Natural killer cell (primary cell): ENCODE measurements around the gene METTL25B. TPM values are rescaled to one million over a fixed set of nuclear protein-coding genes. Genes with fewer than 3 reads are reported as not detected.

Source experiments
- ATAC-seq, 3 donors: fragments of 150-1000 bp in 2 of 3; fragments of 200-7000 bp in 1 of 3; cut with Tn5 transposase; 1 replicate in 1 of 3; 2 replicates in 2 of 3; pipeline ENCODE4 v1.10.0; 2021; ENCODE audit warnings: mild to moderate bottlenecking in 2 of 3, moderate library complexity in 2 of 3
- DNase-seq, 2 donors: peaks; one replicate each; pipeline versions ENCODE4 v3.0.0 to v3.0.0-alpha.2; 2013 to 2021; ENCODE audit warnings: mixed read lengths in 1 of 2
- H3K27ac ChIP-seq: one replicate; pipeline ENCODE4 v1.5.1; 2013; ENCODE audit warnings: mild to moderate bottlenecking, low read length
- H3K27me3 ChIP-seq: one replicate; pipeline ENCODE4 v1.6.1; 2013; ENCODE audit warnings: low read length; ENCODE audit not compliant: control insufficient read depth, insufficient read depth
- H3K36me3 ChIP-seq: one replicate; pipeline ENCODE4 v1.6.1; 2013; ENCODE audit warnings: low read length; ENCODE audit not compliant: control insufficient read depth, insufficient read depth
- H3K4me1 ChIP-seq: one replicate; pipeline ENCODE4 v1.6.1; 2013; ENCODE audit warnings: low read length; ENCODE audit not compliant: control insufficient read depth, insufficient read depth
- H3K4me3 ChIP-seq: one replicate; pipeline ENCODE4 v1.5.1; 2013; ENCODE audit warnings: low read length
- H3K9me3 ChIP-seq: one replicate; pipeline ENCODE4 v1.6.1; 2013; ENCODE audit warnings: low read length; ENCODE audit not compliant: control insufficient read depth, insufficient read depth
- H3K27ac Mint-ChIP-seq, 2 donors: one replicate each; pipeline ENCODE4 v1.8.0; 2022; ENCODE audit warnings: mild to moderate bottlenecking in 2 of 2, mixed read lengths in 2 of 2, moderate library complexity in 1 of 2
- H3K27me3 Mint-ChIP-seq, 2 donors: one replicate each; pipeline ENCODE4 v1.8.0; 2022; ENCODE audit warnings: low read depth in 2 of 2, mixed read lengths in 2 of 2
- H3K36me3 Mint-ChIP-seq: one replicate; pipeline ENCODE4 v1.8.0; 2022; ENCODE audit warnings: mixed read lengths
- H3K4me1 Mint-ChIP-seq, 2 donors: one replicate each; pipeline ENCODE4 v1.8.0; 2022; ENCODE audit warnings: mixed read lengths in 2 of 2
- H3K4me3 Mint-ChIP-seq: one replicate; pipeline ENCODE4 v1.8.0; 2022; ENCODE audit warnings: mild to moderate bottlenecking, moderate library complexity, mixed read lengths
- H3K9me3 Mint-ChIP-seq, 2 donors: one replicate each; pipeline ENCODE4 v1.8.0; 2022; ENCODE audit warnings: mixed read lengths in 2 of 2
- CTCF ChIP-seq: fragments of 200-600 bp; IDR thresholded peaks from one replicate; pipeline ENCODE4 v1.8.0; 2022; ENCODE audit warnings: antibody characterized with exemption
- WGBS: methylation state at CpG from one replicate; pipeline ENCODE4 v1.1.7; 2013; ENCODE audit warnings: missing lambda C conversion rate; ENCODE audit not compliant: insufficient coverage; 5-methylcytosine and 5-hydroxymethylcytosine counted together
- intact Hi-C: fragments of 100-400 bp; cut with micrococcal nuclease; formaldehyde crosslinking; loops from one replicate; pipeline ENCODE4 v1.14.2; 2022
- total RNA-seq, 4 donors: library from RNA; stranded (reverse); fragments of 120-200 nt in 1 of 4; gene quantifications; one replicate each; pipeline versions ENCODE4 v1.2.3 to v1.2.4, GENCODE V29; 2013 to 2022

Gene METTL25B
- total RNA-seq, 3 donors from 2014 or later (not counting 1 experiment from before 2014, with no cell fraction given): 23.5 to 25.3 (median 23.8) TPM

DNA sequence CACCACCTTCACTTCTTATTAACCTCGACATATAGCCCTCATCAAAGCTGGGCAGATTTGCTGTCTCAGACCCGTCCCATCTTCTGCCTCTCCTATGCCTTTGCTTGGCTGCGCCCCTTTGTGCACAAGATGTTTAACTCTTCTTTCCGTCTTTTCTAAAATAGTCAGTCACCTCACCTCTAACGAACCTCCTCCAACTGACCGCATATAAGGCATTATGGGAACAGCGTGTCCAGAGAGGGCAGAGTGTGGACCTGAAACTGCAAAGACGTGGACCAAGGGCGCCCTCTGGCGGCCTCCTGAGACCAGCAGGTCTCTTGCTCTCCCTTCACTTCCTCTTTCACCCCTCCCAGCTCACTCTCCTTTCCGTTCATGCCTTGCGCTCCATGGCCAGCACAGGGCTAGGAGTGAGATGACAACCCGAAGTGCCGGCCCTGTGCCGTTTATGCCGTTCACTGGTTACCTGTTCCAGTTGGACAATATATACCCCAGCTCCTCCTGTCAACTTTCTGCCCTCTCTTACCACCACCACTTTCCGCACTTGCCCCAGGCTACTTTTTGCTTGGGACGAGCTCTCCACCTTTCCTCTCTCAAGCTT lies 2.5 kb upstream of the METTL25B start:
- H3K27ac Mint-ChIP-seq: no peak overlapping the region
- peaks cover 37% of the 10 kb centered on the region for H3K36me3 ChIP-seq
- peaks cover 45% of the 10 kb centered on the region for H3K4me1 ChIP-seq
- H3K4me3 ChIP-seq: peak overlapping the region; percentile 19
- intact Hi-C loops: loop anchor here (1.0 to 5.0 kb wide), 4 partner anchors 36 to 443 kb away; partner anchors contain the start of genes SMG5 and TMEM79
- H3K27me3 ChIP-seq: no peaks in the 10 kb centered on the region
- no peak overlapping the region for H3K4me3 Mint-ChIP-seq
- no peak overlapping the region for H3K27ac ChIP-seq
- WGBS: 15% methylated on average over 18 of the region's 18 CpGs
- ATAC-seq (peak; percentile 17 to 47 (median 18)), DNase-seq (peak; percentile 80 to 91)
- TF ChIP-seq CTCF: peak; percentile 93
- H3K36me3 Mint-ChIP-seq: peaks cover 8% of the 10 kb centered on the region
- H3K9me3 Mint-ChIP-seq: no peaks in the 10 kb centered on the region
- no peaks in the 10 kb centered on the region for H3K9me3 ChIP-seq
- H3K27me3 Mint-ChIP-seq: no peaks in the 10 kb centered on the region
- peaks cover 22 to 31% of the 10 kb centered on the region in 2 donors for H3K4me1 Mint-ChIP-seq

GRCh38 chr1:156726549-156727226 lies 1.6 kb upstream of the METTL25B start:
- ATAC-seq (no peak), DNase-seq (peak in 1 of 2 donors; percentile 77)
- Histone ChIP-seq H3K27ac (no peak overlapping the region), H3K4me3 (no peak overlapping the region), H3K4me1 (peaks cover 45% of the 10 kb centered on the region), H3K27me3 (no peaks in the 10 kb centered on the region), H3K36me3 (peaks cover 28% of the 10 kb centered on the region), H3K9me3 (no peaks in the 10 kb centered on the region)
- no peak overlapping the region for H3K27ac Mint-ChIP-seq
- H3K4me3 Mint-ChIP-seq: no peak overlapping the region
- intact Hi-C loops: loop anchor here (1.0 to 5.0 kb wide), 2 partner anchors 164 to 444 kb away; partner anchors contain the start of genes SMG5 and TMEM79
- H3K4me1 Mint-ChIP-seq: peaks cover 22 to 31% of the 10 kb centered on the region in 2 donors
- WGBS: 64% methylated on average over 14 of the region's 15 CpGs
- H3K9me3 Mint-ChIP-seq: no peaks in the 10 kb centered on the region
- H3K36me3 Mint-ChIP-seq: peaks cover 8% of the 10 kb centered on the region
- no peak for TF ChIP-seq CTCF
- H3K27me3 Mint-ChIP-seq: no peaks in the 10 kb centered on the region

- WGBS: 41% methylated on average over 7 of the region's 7 CpGs
- Mint-ChIP-seq H3K36me3 (peaks cover 8% of the 10 kb centered on the region), H3K27me3 (no peaks in the 10 kb centered on the region), H3K4me1 (peaks cover 22 to 31% of the 10 kb centered on the region in 2 donors), H3K9me3 (no peaks in the 10 kb centered on the region), H3K4me3 (no peak overlapping the region), H3K27ac (no peak overlapping the region)
- Histone ChIP-seq H3K27ac (peak overlapping the region; percentile 99), H3K9me3 (no peaks in the 10 kb centered on the region), H3K4me3 (peak overlapping the region; percentile 98), H3K4me1 (peaks cover 45% of the 10 kb centered on the region), H3K27me3 (no peaks in the 10 kb centered on the region), H3K36me3 (peaks cover 25% of the 10 kb centered on the region)
- no peak for TF ChIP-seq CTCF
- intact Hi-C loops: loop anchor here (5.0 kb wide), 1 partner anchor 445 kb away; the partner anchor contains the start of genes SMG5 and TMEM79
- no peak for ATAC-seq
- no peak for DNase-seq
Observed at GRCh38 chr1:156727492-156727891, 777 bp upstream of the METTL25B start.
